Measurements from ENCODE around the gene ITGAV. TPM values are rescaled to one million over a fixed set of nuclear protein-coding genes. Genes with fewer than 3 reads are reported as not detected.

ITGAV gene
- total and polyA plus RNA-seq, 2 of the 4 experiments (the other 2 are of a cell fraction) = 45.8 to 181 TPM

GRCh38 chr2:186617771-186618170 is 27.9 kb downstream of the ITGAV start:
- Histone ChIP-seq H3K27me3 (ENCODE audit: control insufficient read depth, insufficient read depth, low read length) (no peaks in the 10 kb centered on the region), H2BK20ac (ENCODE audit: low read depth, low read length) (no peak overlapping the region), H3K4me3 (ENCODE audit: insufficient read depth, low read depth, low read length) (no peak overlapping the region), H4K5ac (ENCODE audit: low read depth, low read length) (no peak overlapping the region), H2AK9ac (replicated peaks; ENCODE audit: low read depth, low read length, poor library complexity) (no peak overlapping the region), H2BK5ac (ENCODE audit: low read depth, low read length, poor library complexity, severe bottlenecking) (no peak overlapping the region), H3K79me1 (ENCODE audit: low read depth in 1 of 2, low read length in 2 of 2) (peaks cover 16 to 17% of the 10 kb centered on the region in 2 experiments), H3K23ac (ENCODE audit: low read depth, low read length) (no peak overlapping the region), H4K8ac (ENCODE audit: low read depth in 2 of 2, low read length in 2 of 2) (no peak overlapping the region), H3K4ac (ENCODE audit: low read depth, low read length) (no peak overlapping the region), H2AK5ac (ENCODE audit: low read depth, low read length) (no peak overlapping the region), H3K9ac (ENCODE audit: low read depth, low read length) (no peak overlapping the region), H2AFZ (replicated peaks; ENCODE audit: low read length, poor library complexity) (no peak overlapping the region), H4K91ac (ENCODE audit: insufficient read depth, low read depth, low read length) (no peak overlapping the region), H4K20me1 (ENCODE audit: insufficient read depth, low read length) (no peaks in the 10 kb centered on the region), H3K9me1 (ENCODE audit: insufficient read depth, low read length) (no peaks in the 10 kb centered on the region), H3K14ac (replicated peaks; ENCODE audit: low read depth, low read length) (no peak overlapping the region), H3K27ac (ENCODE audit: insufficient read depth, low read length) (no peak overlapping the region), H3K9me3 (ENCODE audit: control insufficient read depth, insufficient read depth, low read length) (no peaks in the 10 kb centered on the region), H3K36me3 (ENCODE audit: control insufficient read depth, insufficient read depth, low read length) (peaks cover 5% of the 10 kb centered on the region), H3K56ac (ENCODE audit: extremely low read depth, insufficient read depth, low read length) (no peak overlapping the region), H2BK120ac (ENCODE audit: low read depth, low read length) (no peak overlapping the region), H3K4me2 (ENCODE audit: low read depth, low read length) (no peak overlapping the region), H3K18ac (ENCODE audit: low read depth, low read length) (no peak overlapping the region), H2BK15ac (ENCODE audit: low read depth, low read length) (no peak overlapping the region), H3K4me1 (ENCODE audit: control insufficient read depth, insufficient read depth, low read length) (peaks cover 1% of the 10 kb centered on the region; the same call in 1 of the 2 replicates)
- intact Hi-C loops (cut with micrococcal nuclease) = no loop called here
- no TSS peak for BruUV-seq (replicated peaks)
- no peak for DNase-seq
- ChIA-PET CTCF (interaction anchor here (1.0 kb wide), 1 partner anchor 19 kb away, joined by 4 read pairs; no protein-coding TSS in a partner anchor), POLR2A (ENCODE audit: unreplicated experiment) (no interaction called here)
- in situ Hi-C loops (cut with MboI; ENCODE audit: low sequenced_read_pairs) = no loop called here
- no peak for TF ChIP-seq MXI1 (IDR thresholded peaks at IDR 0.05; ENCODE audit: borderline replicate concordance, low read depth, low read length)
- no peak for ATAC-seq (ENCODE audit: low read depth)
- no CpG with 5 or more reads among the region's 1 CpG for WGBS, 2 experiments (ENCODE audit: extremely low coverage in 2 of 2, insufficient read length in 1 of 2)
- dilution Hi-C loops (cut with HindIII; ENCODE audit: low sequenced_read_pairs, unreplicated experiment) = no loop called here
